IMR-90 (cell line): ENCODE measurements around the gene ZNF436. TPM values are rescaled to one million over a fixed set of nuclear protein-coding genes. Genes with fewer than 3 reads are reported as not detected.
A peak's percentile ranks its signal among the peaks of the same experiment; 100 is the strongest.

Source experiments
- ATAC-seq: fragments of 200-7000 bp; cut with Tn5 transposase; 2 replicates; pipeline ENCODE4 v1.9.1; 2020; ENCODE audit warnings: low read depth, mild to moderate bottlenecking, moderate library complexity
- BruUV-seq: library from RNA; stranded (reverse); fragments of 400-500 nt; replicated peaks from 2 replicates; lab custom pipeline; 2021; lab: Mats Ljungman, UMichigan
- CTCF ChIA-PET: fragments of 300-600 bp; formaldehyde crosslinking; extraction: SDS; loops from one replicate; lab custom pipeline; 2021; ENCODE audit warnings: antibody characterized with exemption; lab: Yijun Ruan, JAX
- POLR2A ChIA-PET: fragments of 300-600 bp; sonication (Branson Sonifier 250); formaldehyde crosslinking; loops from one replicate; lab custom pipeline; 2022; ENCODE audit warnings: antibody characterized with exemption; ENCODE audit not compliant: unreplicated experiment; lab: Charles Lee
- DNase-seq: peaks from one replicate; pipeline ENCODE4 v3.0.0; 2013
- H2AFZ ChIP-seq: replicated peaks from 2 replicates; pipeline ENCODE3; 2013; ENCODE audit warnings: low read length, mild to moderate bottlenecking; ENCODE audit not compliant: poor library complexity
- H2AK5ac ChIP-seq: 2 replicates; pipeline ENCODE4 v1.6.1; 2013; ENCODE audit warnings: low read depth, low read length, inconsistent platforms
- H2AK9ac ChIP-seq: replicated peaks from 2 replicates; pipeline ENCODE3; 2013; ENCODE audit warnings: mild to moderate bottlenecking, low read depth, low read length, moderate library complexity; ENCODE audit not compliant: poor library complexity
- H2BK120ac ChIP-seq: 2 replicates; pipeline ENCODE4 v1.6.1; 2013; ENCODE audit warnings: low read depth, low read length, inconsistent platforms
- H2BK15ac ChIP-seq: 3 replicates; pipeline ENCODE4 v1.6.1; 2013; ENCODE audit warnings: low read depth, low read length, inconsistent platforms
- H2BK20ac ChIP-seq: 2 replicates; pipeline ENCODE4 v1.6.1; 2013; ENCODE audit warnings: low read depth, mild to moderate bottlenecking, inconsistent platforms, low read length, moderate library complexity
- H2BK5ac ChIP-seq: 2 replicates; pipeline ENCODE4 v1.6.1; 2013; ENCODE audit warnings: mild to moderate bottlenecking, low read depth, low read length, inconsistent platforms; ENCODE audit not compliant: poor library complexity, severe bottlenecking
- H3K14ac ChIP-seq: replicated peaks from 2 replicates; pipeline ENCODE4 v1.6.1; 2013; ENCODE audit warnings: low read depth, low read length, inconsistent platforms
- H3K18ac ChIP-seq: 2 replicates; pipeline ENCODE4 v1.6.1; 2013; ENCODE audit warnings: low read depth, low read length, control low read depth
- H3K23ac ChIP-seq: 2 replicates; pipeline ENCODE4 v1.6.1; 2013; ENCODE audit warnings: low read depth, low read length, inconsistent platforms
- H3K27ac ChIP-seq: 2 replicates; pipeline ENCODE4 v1.5.1; 2013; ENCODE audit warnings: mild to moderate bottlenecking, control low read depth, low read length; ENCODE audit not compliant: insufficient read depth
- H3K27me3 ChIP-seq: 2 replicates; pipeline ENCODE4 v1.6.1; 2013; ENCODE audit warnings: low read length; ENCODE audit not compliant: control insufficient read depth, insufficient read depth
- H3K36me3 ChIP-seq: 2 replicates; pipeline ENCODE4 v1.6.1; 2013; ENCODE audit warnings: low read length, mixed read lengths; ENCODE audit not compliant: control insufficient read depth, insufficient read depth
- H3K4ac ChIP-seq: 2 replicates; pipeline ENCODE4 v1.6.1; 2013; ENCODE audit warnings: low read depth, low read length, inconsistent platforms
- H3K4me1 ChIP-seq: 2 replicates; pipeline ENCODE4 v1.6.1; 2013; ENCODE audit warnings: low read length, mixed read lengths; ENCODE audit not compliant: control insufficient read depth, insufficient read depth
- H3K4me2 ChIP-seq: 2 replicates; pipeline ENCODE4 v1.6.1; 2013; ENCODE audit warnings: low read depth, mild to moderate bottlenecking, control low read depth, low read length, moderate library complexity
- H3K4me3 ChIP-seq: 2 replicates; pipeline ENCODE4 v1.5.1; 2013; ENCODE audit warnings: low read depth, mild to moderate bottlenecking, control low read depth, low read length, moderate library complexity; ENCODE audit not compliant: insufficient read depth
- H3K56ac ChIP-seq: 2 replicates; pipeline ENCODE4 v1.6.1; 2013; ENCODE audit warnings: low read length, inconsistent platforms; ENCODE audit not compliant: insufficient read depth; ENCODE audit errors: extremely low read depth
- H3K79me1 ChIP-seq, 2 experiments: 2 replicates each; pipeline ENCODE4 v1.6.1; 2013; ENCODE audit warnings: low read length in 2 of 2, inconsistent platforms in 1 of 2, low read depth in 1 of 2
- H3K9ac ChIP-seq: 2 replicates; pipeline ENCODE4 v1.6.1; 2013; ENCODE audit warnings: low read depth, low read length, control low read depth
- H3K9me1 ChIP-seq: 2 replicates; pipeline ENCODE4 v1.6.1; 2013; ENCODE audit warnings: low read length, inconsistent platforms; ENCODE audit not compliant: insufficient read depth
- H3K9me3 ChIP-seq: 2 replicates; pipeline ENCODE4 v1.6.1; 2013; ENCODE audit warnings: low read length; ENCODE audit not compliant: control insufficient read depth, insufficient read depth
- H4K20me1 ChIP-seq: 2 replicates; pipeline ENCODE4 v1.6.1; 2013; ENCODE audit warnings: low read length, inconsistent platforms; ENCODE audit not compliant: insufficient read depth
- H4K5ac ChIP-seq: 2 replicates; pipeline ENCODE4 v1.6.1; 2013; ENCODE audit warnings: mild to moderate bottlenecking, low read depth, low read length, control low read depth
- H4K8ac ChIP-seq, 2 experiments: 2 replicates each; pipeline ENCODE4 v1.6.1; 2013; ENCODE audit warnings: low read depth in 2 of 2, low read length in 2 of 2, control low read depth in 1 of 2, inconsistent platforms in 1 of 2
- H4K91ac ChIP-seq: 2 replicates; pipeline ENCODE4 v1.6.1; 2013; ENCODE audit warnings: low read depth, low read length, inconsistent platforms; ENCODE audit not compliant: insufficient read depth
- CHD1 ChIP-seq: IDR thresholded peaks from 2 replicates; pipeline ENCODE4 v1.6.1; 2012; ENCODE audit warnings: low read depth, low read length, improper control_type of control experiment
- WGBS, 2 experiments: methylation state at CpG; one replicate each; pipeline versions ENCODE4 v1.1.5 to v1.1.7; 2013; ENCODE audit warnings: missing lambda C conversion rate in 2 of 2; ENCODE audit not compliant: insufficient read length in 1 of 2; ENCODE audit errors: extremely low coverage in 2 of 2; 5-methylcytosine and 5-hydroxymethylcytosine counted together
- dilution Hi-C: fragments of 300-500 bp; cut with HindIII; formaldehyde crosslinking; loops from one replicate; pipeline ENCODE4 v1.14.3; 2018; ENCODE audit warnings: low sequenced_read_pairs; ENCODE audit not compliant: unreplicated experiment
- in situ Hi-C: fragments of 300-500 bp; cut with MboI; formaldehyde crosslinking; loops from 3 replicates; pipeline ENCODE4 v1.14.3; 2019; ENCODE audit warnings: low sequenced_read_pairs, inconsistent platforms, mixed read lengths
- intact Hi-C: fragments of 100-400 bp; cut with micrococcal nuclease; formaldehyde crosslinking; loops from 2 replicates; pipeline ENCODE4 v1.10.0; 2022
- polyA plus RNA-seq, 3 experiments: library from polyadenylated mRNA; depleted of rRNA; stranded (reverse); fragments of >200 nt; gene quantifications; 2 replicates each; pipeline ENCODE4 v1.2.3, GENCODE V29; 2012; ENCODE audit warnings: low replicate concordance in 1 of 3
- total RNA-seq: library from RNA; depleted of rRNA; stranded (reverse); fragments of >200 nt; gene quantifications from 2 replicates; pipeline ENCODE4 v1.2.3, GENCODE V29; 2012

Gene ZNF436
- total and polyA plus RNA-seq, 2 of the 4 experiments (the other 2 are of a cell fraction) = 5.3 to 14.3 TPM

- Histone ChIP-seq H4K8ac (peak overlapping the region; percentile 77 to 99; a peak in 3 of 4 replicates), H3K4me3 (peak overlapping the region; percentile 3; the same call in 1 of the 2 replicates), H4K91ac (peak overlapping the region; percentile 66), H2BK20ac (peak overlapping the region; percentile 79), H3K9me1 (peaks cover 9% of the 10 kb centered on the region), H3K4ac (peak overlapping the region; percentile 91), H3K79me1 (peaks cover 35 to 57% of the 10 kb centered on the region in 2 experiments), H3K27me3 (no peaks in the 10 kb centered on the region), H2AK9ac (peak overlapping the region; percentile 97), H3K4me2 (peak overlapping the region; percentile 89), H2BK120ac (peak overlapping the region; percentile 76), H2BK15ac (peak overlapping the region; percentile 62; the same call in 1 of the 3 replicates), H3K14ac (peak overlapping the region; percentile 94), H3K4me1 (peaks cover 15% of the 10 kb centered on the region), H3K56ac (peak overlapping the region; percentile 79; the same call in 1 of the 2 replicates), H3K23ac (peak overlapping the region; percentile 99), H3K36me3 (peaks cover 8% of the 10 kb centered on the region; the same call in 1 of the 2 replicates), H3K27ac (peak overlapping the region; percentile 85; the same call in 1 of the 2 replicates), H2AFZ (no peak overlapping the region), H3K9me3 (no peaks in the 10 kb centered on the region), H2BK5ac (peak overlapping the region; percentile 64), H3K18ac (peak overlapping the region; percentile 74), H4K5ac (peak overlapping the region; percentile 87), H2AK5ac (peak overlapping the region; percentile 67), H4K20me1 (no peaks in the 10 kb centered on the region), H3K9ac (peak overlapping the region; percentile 91)
- in situ Hi-C loops (no loop called here), dilution Hi-C loops (no loop called here), intact Hi-C loops (no loop called here)
- TF ChIP-seq CHD1 = no peak
- ChIA-PET CTCF (interaction anchor here (1.4 to 1.5 kb wide), 2 partner anchors 33 to 126 kb away, joined by 3 to 8 read pairs; no protein-coding TSS in a partner anchor), POLR2A (no interaction called here)
- ATAC-seq = no peak
- no TSS peak for BruUV-seq
- WGBS, 2 experiments = no CpG with 5 or more reads among the region's 5 CpGs
- no peak for DNase-seq
These were observed 683 bp upstream of the ZNF436 start for GRCh38 chr1:23370330-23370708.
